Measurements from ENCODE around the gene ATP11B. TPM values are rescaled to one million over a fixed set of nuclear protein-coding genes. Genes with fewer than 3 reads are reported as not detected.

ATP11B gene
- total and polyA plus RNA-seq, 2 of the 8 experiments (the other 6 are each of a cell fraction or from before 2014, with no cell fraction given): 5.1 to 26.5 TPM

DNA sequence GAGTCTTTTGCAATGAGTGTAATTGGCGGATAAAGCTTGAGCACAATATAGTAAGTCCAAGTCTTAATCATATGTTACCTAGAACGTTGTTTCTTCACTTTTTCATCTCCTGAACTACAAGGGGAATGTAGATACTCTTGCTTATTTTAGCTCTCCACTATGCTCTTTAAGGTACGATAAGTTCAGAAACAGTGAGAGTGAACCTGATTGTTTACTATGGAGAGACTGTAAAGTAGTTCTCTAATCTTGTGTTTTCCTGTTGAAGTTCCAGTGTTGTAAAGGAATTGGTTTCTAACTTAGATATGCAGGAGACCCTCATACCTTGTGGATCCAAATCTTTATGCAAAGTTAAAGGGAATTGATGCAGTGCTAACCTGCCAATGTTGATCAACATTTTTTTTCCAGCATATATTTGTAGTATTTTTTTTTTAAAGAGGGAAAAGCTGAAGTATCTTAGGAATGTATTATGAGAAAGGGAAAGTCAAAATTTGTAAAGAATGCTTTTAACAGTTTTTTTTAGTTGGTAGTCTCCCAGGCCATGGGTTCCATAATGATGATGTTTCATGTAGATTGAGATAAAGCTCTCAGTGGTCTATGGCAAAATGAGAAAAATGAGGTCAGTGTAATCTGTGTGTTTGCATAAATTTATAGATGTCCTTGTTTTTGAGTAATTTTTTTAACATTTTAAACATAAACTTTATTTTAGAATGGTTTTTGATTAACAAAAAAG lies 14.9 kb downstream of the ATP11B start (continued):
- TF ChIP-seq SIN3A (conservative IDR thresholded peaks at IDR 0.05 in 1 of 2, IDR thresholded peaks at IDR 0.05 in 1 of 2; ENCODE audit: low read depth in 1 of 2, low read length in 2 of 2): no peak

Data from H1 (cell line).